ENCODE results near the gene ZMYND15.

DNA sequence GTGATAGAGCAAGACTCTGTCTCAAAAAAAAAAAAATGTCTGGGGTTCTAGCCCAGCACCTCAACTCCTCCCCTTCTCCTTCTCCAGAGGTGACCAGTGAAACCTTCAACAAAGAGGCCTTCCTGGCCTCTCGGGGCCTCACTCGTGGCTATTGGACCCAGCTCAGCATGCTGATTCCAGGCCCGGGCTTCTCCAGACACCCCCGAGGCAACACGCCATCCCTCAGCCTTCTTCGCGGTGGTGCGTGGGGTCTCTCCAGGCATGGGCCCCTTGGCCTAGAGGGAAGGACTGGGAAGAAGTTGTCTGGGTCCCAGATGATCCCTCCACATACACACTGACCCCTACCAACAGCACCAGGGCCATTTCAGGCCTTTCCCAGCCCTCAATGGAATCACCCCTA, 3.6 kb downstream of the ZMYND15 start:
- no peak for TF ChIP-seq ATF3 (IDR thresholded peaks at IDR 0.05)
- TF ChIP-seq, protein P1, sequence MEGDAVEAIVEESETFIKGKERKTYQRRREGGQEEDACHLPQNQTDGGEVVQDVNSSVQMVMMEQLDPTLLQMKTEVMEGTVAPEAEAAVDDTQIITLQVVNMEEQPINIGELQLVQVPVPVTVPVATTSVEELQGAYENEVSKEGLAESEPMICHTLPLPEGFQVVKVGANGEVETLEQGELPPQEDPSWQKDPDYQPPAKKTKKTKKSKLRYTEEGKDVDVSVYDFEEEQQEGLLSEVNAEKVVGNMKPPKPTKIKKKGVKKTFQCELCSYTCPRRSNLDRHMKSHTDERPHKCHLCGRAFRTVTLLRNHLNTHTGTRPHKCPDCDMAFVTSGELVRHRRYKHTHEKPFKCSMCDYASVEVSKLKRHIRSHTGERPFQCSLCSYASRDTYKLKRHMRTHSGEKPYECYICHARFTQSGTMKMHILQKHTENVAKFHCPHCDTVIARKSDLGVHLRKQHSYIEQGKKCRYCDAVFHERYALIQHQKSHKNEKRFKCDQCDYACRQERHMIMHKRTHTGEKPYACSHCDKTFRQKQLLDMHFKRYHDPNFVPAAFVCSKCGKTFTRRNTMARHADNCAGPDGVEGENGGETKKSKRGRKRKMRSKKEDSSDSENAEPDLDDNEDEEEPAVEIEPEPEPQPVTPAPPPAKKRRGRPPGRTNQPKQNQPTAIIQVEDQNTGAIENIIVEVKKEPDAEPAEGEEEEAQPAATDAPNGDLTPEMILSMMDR (IDR thresholded peaks at IDR 0.05; ENCODE audit: low read depth, low read length, missing input control), result no peak
- TF ChIP-seq TAF1 (conservative IDR thresholded peaks at IDR 0.05), result no peak
- TF ChIP-seq RAD21 (IDR thresholded peaks at IDR 0.05), result no peak
- no peak for TF ChIP-seq RXRA (IDR thresholded peaks at IDR 0.05)
- no peak for TF ChIP-seq JUND (IDR thresholded peaks at IDR 0.05)
- TF ChIP-seq, protein P2, sequence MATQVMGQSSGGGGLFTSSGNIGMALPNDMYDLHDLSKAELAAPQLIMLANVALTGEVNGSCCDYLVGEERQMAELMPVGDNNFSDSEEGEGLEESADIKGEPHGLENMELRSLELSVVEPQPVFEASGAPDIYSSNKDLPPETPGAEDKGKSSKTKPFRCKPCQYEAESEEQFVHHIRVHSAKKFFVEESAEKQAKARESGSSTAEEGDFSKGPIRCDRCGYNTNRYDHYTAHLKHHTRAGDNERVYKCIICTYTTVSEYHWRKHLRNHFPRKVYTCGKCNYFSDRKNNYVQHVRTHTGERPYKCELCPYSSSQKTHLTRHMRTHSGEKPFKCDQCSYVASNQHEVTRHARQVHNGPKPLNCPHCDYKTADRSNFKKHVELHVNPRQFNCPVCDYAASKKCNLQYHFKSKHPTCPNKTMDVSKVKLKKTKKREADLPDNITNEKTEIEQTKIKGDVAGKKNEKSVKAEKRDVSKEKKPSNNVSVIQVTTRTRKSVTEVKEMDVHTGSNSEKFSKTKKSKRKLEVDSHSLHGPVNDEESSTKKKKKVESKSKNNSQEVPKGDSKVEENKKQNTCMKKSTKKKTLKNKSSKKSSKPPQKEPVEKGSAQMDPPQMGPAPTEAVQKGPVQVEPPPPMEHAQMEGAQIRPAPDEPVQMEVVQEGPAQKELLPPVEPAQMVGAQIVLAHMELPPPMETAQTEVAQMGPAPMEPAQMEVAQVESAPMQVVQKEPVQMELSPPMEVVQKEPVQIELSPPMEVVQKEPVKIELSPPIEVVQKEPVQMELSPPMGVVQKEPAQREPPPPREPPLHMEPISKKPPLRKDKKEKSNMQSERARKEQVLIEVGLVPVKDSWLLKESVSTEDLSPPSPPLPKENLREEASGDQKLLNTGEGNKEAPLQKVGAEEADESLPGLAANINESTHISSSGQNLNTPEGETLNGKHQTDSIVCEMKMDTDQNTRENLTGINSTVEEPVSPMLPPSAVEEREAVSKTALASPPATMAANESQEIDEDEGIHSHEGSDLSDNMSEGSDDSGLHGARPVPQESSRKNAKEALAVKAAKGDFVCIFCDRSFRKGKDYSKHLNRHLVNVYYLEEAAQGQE (IDR thresholded peaks at IDR 0.05), result no peak
- no peak for TF ChIP-seq MAX (IDR thresholded peaks at IDR 0.05)
